NCI-H128 (cell line): ENCODE results near the gene CLIC6.
"Not testable (repeated sequence)": the region's sequence is repeated elsewhere in the genome, so short reads cannot be mapped to it uniquely, and the experiment has no call there.

Source experiments
- DNase-seq: peaks from one replicate; lab custom pipeline; 2025; ENCODE audit not compliant: unreplicated experiment; lab: John Stamatoyannopoulos, UW

CLIC6 gene

DNA sequence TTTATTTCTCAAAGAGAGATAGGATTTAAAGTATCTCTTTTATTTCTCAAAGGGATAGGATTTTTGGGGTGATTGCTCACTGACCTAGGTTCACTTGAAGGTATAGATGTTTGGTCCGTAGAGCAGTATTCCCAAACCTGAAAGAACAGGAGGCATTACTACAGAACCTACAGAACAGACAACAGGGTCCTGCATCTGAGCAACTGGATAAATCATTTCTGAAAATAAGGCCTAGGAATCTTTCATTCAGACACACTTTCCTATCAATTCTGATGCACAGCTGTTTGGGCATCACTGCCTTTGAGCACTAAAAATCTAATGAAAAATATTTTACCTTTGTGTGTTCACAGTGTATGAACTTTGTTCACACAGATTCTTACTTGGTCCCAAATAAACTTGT, 17.2 kb upstream of the CLIC6 start:
- no peak for DNase-seq

DNA sequence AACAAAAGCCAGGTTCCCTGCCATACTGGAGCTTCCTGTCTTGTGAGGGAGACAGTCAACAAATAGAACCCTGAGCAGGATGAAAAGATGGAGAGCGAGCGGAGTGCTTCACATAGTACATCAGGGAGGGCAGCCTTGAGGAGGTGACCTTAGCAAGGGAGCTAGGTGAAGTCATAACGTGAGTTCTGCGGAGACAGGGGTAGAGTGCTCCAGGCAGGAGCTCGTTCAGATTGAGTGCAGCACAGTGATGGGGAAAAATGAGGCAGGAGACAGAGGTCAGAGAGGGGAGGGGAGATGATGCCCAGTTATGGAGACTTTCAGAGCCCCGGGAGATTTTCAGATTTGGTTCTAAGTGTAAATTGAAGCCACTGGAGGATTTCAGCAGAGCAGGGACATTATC, 15.3 kb upstream of the CLIC6 start:
- DNase-seq = no peak

DNA sequence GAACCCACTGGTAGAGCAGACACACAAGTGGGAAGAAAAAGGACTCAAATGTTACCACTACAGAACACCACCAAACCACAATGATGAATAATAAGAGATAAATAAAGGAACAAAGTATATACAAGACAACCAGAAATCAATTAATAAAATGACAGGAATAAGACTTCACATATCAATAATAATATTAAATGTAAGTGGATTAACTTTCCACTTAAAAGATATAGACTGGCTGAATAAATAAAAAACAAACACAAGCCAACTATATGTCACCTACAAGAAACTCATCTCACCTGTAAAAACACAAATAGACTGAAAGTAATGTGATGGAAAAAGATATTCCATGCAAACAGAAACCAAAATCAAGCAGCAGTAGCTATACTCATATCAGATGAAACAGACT, 6.9 kb upstream of the CLIC6 start:
- DNase-seq = no peak

DNA sequence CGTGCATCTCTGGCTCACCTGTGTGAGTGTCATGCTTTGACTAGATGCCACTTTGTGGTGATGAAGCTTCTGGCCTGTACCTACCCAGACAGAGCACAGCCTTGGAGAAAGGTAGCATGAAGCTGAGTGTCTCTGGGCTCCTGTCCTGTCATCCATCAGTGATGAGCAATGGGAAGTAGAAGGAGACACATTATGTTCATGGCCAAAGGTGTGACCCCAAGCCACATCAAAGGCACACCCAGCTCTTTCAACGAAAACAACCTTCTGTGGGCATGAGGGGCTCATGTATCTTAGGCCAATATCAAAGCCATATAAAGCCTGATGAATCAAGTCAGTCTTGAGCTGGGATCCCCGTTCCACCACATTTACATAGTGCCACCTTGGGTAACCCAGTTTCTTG, 1.0 kb upstream of the CLIC6 start:
- DNase-seq = no peak

DNA sequence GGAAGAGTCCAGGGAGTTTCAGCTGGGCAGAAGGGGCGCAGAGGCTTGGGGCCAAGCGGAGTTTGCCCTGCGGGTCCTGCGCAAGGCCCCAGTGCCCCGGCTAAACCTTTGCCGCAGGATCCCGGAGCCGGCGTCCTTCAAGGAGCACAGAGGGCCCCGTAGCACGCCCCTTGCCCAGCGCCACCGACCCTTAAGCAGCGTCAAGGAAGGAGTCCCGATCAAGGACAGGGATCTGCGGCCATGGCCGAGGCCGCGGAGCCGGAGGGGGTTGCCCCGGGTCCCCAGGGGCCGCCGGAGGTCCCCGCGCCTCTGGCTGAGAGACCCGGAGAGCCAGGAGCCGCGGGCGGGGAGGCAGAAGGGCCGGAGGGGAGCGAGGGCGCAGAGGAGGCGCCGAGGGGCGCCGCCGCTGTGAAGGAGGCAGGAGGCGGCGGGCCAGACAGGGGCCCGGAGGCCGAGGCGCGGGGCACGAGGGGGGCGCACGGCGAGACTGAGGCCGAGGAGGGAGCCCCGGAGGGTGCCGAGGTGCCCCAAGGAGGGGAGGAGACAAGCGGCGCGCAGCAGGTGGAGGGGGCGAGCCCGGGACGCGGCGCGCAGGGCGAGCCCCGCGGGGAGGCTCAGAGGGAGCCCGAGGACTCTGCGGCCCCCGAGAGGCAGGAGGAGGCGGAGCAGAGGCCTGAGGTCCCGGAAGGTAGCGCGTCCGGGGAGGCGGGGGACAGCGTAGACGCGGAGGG, 520 bp downstream of the CLIC6 start:
- no peak for DNase-seq

DNA sequence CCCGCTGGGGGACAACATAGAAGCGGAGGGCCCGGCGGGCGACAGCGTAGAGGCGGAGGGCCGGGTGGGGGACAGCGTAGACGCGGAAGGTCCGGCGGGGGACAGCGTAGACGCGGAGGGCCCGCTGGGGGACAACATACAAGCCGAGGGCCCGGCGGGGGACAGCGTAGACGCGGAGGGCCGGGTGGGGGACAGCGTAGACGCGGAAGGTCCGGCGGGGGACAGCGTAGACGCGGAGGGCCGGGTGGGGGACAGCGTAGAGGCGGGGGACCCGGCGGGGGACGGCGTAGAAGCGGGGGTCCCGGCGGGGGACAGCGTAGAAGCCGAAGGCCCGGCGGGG, 1.1 kb downstream of the CLIC6 start:
- DNase-seq = not testable (repeated sequence)

DNA sequence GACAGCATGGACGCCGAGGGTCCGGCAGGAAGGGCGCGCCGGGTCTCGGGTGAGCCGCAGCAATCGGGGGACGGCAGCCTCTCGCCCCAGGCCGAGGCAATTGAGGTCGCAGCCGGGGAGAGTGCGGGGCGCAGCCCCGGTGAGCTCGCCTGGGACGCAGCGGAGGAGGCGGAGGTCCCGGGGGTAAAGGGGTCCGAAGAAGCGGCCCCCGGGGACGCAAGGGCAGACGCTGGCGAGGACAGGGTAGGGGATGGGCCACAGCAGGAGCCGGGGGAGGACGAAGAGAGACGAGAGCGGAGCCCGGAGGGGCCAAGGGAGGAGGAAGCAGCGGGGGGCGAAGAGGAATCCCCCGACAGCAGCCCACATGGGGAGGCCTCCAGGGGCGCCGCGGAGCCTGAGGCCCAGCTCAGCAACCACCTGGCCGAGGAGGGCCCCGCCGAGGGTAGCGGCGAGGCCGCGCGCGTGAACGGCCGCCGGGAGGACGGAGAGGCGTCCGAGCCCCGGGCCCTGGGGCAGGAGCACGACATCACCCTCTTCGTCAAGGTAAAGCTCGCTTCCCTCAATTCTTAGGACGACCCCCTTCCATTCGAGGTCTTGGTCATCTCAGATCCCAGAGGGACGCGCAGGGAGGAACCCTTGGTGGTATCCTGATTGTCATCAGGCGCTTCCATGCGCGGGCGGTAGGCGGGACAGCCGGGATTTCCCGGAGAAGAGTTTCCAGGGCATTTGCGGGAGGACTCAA, 1.6 kb downstream of the CLIC6 start:
- DNase-seq = no peak

DNA sequence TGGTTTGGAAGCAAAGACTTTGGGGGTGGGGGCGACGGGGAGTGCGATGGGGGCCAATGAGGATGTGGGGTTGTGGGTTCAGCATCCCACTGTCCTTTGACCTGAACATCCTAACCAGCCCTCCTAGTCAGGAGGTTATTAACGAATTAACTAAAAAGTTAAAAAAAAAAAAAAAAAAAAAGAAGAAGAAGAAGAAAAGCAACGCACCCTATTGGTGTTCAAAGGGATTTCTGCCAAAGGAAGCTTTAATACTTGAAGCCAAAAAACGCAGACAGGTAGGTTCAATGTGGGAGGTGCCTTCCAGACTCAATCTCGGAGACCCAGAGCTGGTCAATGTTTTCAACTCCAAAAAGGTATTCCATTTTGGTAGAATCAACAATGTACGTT, 2.2 kb downstream of the CLIC6 start:
- no peak for DNase-seq

DNA sequence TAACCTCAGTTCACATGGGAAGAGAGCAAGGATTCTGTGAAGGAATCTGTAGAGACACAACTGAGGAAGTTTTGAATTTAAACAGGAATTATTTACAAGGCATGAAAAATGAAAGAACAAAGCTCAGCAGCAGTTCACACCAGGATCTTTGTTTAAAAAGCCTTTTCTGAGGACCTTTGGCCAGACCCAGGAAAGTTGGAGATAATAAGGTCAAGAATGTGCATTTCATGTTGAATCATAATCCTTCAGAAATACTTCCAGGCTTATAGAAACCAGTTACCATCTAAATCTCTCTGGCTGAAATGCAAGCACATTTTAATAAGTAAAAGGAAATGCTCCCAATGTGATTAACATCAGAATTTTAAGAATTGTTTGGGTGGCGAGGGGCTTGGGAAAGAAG, 2.7 kb downstream of the CLIC6 start:
- DNase-seq = no peak

DNA sequence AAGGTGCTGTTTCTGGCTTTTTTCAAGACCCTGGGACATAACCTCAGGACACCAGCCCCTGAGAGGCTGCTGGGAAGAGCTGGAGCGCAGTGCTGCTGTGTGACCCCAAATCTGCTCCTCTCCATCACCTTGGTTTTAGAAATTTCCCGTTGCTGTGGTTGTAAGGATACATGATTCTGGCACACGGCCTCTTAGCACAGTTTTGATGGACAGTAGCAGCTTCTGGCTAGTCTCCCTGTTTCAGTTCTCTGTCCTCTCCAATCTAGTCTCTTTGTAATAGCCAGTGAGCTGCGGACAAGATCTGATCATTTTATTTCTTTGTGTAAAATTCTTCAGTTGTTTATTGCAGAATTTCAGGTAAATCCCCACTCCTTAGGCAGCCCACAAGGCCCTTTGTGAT, 3.1 kb downstream of the CLIC6 start:
- DNase-seq = no peak

DNA sequence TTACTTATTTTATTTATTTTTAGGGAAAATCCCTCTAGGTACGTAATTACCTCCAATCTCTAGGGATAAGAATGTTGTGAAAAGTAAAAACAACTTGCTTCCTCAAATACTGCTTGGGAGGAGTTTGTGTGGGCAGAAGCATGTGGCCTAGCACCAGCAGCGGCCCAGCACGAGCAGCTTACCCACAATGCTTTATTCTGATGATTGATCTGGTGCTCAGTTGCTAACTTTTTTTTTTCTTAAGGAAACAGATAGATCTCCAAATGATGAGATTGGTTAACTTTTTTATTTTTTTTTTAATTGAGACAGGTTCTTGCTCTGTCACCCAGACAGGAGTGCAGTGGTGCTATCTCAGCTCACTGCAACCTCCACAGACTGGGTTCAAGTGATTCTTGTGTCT, 4.2 kb downstream of the CLIC6 start:
- no peak for DNase-seq

DNA sequence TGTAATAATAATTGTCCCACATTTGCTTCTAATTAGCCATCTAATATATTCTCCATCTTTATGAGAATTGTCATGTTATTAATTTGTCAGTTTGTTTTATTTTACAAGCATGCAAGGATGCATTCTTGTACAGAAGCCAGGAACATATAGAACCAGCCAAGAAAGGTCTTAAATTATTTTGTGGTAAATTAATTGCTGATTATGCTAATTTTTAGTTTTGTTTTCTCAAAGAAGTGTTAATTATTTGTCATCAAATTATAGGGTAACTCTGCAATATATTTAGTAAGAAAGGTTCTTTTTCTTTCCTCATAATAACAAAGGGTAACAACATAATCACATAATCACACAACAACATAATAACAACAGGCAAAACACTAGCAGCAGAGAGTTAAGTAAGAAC, 5.7 kb downstream of the CLIC6 start:
- DNase-seq = no peak

DNA sequence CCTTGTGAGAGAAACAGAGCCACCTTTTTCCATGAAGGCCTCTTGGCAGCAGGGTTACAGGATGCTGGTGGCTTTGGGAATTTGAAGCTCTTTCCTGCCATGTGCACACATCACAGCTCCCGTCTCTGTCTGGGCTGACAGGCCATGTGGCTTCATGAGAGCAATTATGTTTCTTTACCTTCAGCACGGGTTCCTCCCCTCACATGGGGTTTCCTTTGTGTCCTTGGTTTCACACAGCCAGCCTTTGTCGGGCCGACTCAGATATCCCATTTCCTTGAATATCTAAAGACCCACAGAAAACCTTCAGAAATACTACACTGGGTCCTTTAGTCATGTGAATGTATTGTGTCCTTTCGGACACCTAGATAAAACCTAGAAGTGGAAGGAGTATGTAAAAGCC, 7.1 kb downstream of the CLIC6 start:
- no peak for DNase-seq

DNA sequence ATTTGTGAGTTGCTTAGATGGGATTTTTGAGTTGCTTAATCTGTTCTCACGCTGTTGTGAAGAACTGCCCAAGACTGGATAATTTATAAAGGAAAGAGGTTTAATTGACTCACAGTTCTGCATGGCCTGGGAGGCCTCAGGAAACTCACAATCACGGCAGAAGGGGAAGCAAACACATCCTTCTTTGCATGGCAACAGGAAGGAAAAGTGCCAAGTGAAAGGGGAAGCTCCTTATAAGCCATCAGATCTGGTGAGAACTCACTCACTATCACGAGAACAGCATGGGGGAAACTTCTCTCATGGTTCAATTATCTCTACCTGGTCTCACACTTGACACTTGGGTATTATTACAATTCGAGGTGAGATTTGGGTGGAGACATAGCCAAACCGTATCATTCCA, 10.3 kb downstream of the CLIC6 start:
- DNase-seq = no peak

DNA sequence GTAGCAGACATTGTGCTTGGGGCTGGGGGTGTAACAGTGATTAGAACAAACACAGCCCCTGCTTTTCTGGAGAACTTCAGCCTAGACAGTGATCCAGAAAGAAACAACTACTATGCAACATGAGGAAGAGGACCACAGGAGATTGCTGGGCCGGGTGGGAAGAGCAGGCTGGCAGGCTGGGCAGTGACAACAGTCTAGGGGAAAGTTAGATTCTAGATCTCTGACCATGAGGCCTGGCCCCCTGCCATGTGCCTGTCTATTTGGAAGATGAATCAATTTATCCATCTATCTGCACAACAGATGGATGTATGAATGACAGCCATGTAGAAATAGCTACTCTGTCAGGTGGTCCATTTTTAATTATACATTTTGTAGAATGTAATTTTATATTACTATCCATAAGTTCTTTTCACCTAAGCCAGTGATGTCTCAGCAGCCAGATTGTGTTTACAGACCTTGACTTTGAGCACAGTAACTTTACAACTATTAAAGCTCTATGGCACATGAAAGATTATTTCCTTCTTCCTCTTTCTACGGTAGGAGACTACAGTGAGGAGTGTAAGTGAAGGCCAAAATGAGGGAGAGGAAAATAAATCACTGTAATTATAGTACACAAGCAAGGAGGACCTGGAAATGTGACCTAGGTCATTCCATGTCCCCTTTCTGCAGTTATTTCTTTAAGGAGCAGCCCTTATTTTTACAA, 15.5 kb downstream of the CLIC6 start:
- no peak for DNase-seq

DNA sequence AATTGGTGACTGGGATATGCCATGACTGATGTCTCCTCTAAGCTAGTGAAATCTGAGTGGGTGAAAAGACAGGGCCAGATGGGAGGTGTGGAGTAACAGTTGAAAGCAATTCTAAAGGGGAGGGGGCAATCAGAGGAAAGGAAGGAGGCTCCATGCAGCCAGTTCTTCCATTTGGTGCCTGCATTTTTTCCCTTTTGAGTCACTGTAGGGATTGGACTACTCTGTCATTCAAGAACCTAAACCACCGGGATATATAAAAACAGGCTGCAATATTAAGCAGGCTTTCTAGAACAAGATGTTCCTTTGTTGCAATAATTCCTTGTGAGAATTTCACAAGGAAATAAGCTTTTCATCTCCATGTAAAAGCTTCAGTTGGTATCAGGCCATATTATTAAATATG, 18.3 kb downstream of the CLIC6 start:
- no peak for DNase-seq

DNA sequence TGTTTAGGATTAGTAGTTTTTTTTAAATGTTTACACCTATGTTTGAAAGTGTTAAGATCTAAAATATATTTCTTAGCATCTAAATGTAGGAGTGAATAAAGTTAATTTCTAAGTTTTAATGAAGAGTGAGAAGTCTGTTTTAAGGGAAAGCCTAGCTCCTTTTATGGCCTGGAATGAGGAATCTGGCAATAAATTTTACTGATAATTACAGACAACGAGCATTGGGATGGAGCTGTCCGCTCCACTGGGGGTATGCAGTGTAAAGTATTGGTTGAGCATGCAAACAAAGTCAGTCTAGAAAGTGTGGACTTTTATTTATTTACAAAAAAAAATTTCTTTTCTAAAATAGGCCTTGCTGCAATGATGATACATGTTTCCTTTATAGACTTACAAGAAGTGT, 19.0 kb downstream of the CLIC6 start:
- no peak for DNase-seq

DNA sequence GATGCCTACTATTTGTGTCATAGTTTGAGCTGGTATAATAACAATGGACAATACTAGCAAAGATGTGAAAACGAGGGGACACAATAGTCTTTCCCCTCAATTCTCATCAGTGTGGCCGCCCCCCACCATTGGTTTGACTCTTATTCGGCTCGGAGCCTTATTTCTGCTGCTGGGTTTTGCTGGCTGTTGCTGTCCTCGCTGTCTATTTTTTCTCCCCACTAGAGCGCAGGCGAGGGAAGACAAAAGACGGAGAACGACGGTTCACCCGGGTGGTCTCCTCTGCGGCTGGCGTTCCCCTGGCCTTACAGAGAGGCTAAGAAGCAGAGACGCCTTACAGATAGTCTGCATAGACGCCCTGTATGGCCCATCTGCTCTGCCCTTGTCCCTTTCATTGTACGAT, 19.4 kb downstream of the CLIC6 start:
- no peak for DNase-seq

DNA sequence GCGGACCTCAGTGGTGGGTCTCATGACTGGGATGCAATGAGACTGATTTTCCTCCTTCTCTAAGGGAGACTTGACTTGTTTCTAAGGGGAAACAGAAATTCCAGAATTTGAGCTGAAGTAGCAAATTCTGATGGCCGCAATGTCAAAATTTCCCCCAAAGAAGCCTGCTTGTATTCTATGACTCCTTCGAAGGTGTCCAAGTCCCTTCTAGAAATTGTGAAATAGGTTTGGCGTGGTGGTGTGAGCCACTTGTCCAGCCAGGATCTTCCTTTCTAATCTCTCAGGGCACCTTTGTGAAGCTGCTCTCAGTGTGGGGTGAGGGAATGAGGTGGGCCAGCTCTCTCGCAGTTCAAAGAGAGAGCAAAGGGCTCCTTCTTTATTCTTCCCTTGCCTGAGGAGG, 19.9 kb downstream of the CLIC6 start:
- DNase-seq = no peak

DNA sequence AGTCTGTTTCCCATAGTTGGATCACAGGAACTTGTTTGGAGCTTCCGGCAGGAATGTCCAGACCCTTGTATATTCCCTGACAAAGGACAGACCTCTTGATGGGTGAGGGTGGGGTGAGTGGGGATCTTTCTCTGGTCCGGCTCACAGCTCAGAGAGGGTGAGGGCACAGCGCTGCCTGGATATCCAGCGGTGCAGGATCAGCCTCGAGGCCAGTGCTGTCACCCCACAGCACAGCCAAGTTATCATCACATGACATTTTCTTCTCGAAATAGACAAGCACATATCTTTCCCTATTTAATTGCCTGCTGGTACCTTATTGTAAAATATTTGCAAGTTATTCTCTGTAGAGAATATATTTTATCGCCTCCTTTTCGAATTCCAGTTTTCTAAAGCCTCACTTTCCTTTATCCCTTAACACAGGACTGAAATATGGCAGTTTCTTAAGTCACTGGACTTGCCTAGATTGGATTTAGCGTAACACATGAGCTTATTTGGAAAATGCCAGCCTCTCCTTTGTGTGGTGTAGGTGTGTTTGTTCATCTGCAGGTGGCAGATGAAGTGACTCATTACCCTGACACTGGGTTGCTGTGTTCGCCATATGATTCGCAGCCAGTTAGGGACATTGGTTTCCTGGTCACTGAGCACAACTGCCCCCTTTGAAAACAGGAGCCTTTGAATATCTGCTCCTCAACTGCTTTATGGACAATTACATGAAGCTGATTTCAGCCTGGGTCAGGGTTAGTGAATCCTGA, 21.4 kb downstream of the CLIC6 start:
- DNase-seq = no peak

DNA sequence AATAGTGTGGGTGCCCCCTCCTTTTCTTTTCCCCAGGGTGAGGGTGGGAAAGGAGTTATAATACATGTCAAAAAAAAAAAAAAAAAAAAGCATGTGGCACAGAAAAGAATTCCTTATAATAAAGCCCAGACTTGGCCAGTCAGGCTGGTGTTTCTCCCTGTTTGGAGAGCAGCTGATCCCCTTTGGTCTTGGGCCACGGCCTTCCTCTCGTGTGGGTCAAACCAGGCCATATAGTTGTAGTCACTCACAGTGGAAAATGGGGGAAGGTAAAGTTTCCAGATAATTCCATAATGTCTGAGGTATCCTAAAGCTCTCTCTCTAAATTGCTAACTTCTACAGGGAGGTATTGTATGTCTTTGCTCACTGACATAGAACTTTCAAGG, 22.0 kb downstream of the CLIC6 start:
- no peak for DNase-seq
